GM19035 (cell line): ENCODE measurements around the gene GRID2.

Experiments used
- ATAC-seq: cut with Tn5 transposase; IDR thresholded peaks from one replicate; pipeline ENCODE4 v1.9.1; 2021; ENCODE audit not compliant: unreplicated experiment

GRID2 gene

GRCh38 chr4:93373893-93374860 is 1070.4 kb downstream of the GRID2 start:
- ATAC-seq = no peak

- no peak for ATAC-seq
These were observed 1080.5 kb downstream of the GRID2 start for GRCh38 chr4:93384241-93384640.

DNA sequence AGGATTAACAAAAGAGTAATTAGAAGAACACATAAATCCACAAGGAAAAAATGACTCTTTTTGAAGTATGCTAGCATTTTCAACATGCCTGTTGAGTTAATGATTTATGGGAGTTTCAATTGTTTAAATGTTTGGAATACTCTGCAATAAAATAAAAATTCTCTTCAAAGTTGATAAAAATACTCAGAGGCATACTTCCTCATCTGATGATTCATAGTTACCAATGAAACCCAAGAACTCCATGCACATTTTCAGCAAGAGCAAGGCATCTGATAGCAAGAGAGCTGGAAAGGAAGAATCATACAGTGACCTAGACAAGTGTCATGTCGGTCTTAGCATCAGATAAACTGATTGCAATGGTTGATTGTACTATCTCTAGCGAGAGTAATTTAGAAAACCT is 1081.1 kb downstream of the GRID2 start:
- ATAC-seq = no peak

- no peak for ATAC-seq
These were observed 1090.8 kb downstream of the GRID2 start for GRCh38 chr4:93394545-93395081.

DNA sequence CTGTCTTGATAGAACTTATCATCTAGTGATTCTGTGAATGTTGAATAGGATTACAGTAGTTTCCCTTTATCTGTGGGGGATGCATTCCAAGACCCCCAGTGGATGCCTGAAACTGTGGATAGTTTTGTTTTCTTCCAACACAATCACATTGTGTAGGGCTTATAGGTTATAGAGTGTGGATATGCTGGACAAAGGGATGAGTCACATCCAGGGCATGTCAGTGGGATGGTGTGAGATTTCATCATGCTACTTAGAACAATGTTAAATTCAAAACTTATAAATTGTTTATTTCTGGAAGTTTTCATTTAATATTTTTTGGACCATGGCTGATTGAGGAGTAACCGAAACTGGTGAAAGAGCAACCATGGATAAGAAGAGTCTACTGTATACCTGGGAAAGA is 1092.5 kb downstream of the GRID2 start:
- ATAC-seq = no peak

DNA sequence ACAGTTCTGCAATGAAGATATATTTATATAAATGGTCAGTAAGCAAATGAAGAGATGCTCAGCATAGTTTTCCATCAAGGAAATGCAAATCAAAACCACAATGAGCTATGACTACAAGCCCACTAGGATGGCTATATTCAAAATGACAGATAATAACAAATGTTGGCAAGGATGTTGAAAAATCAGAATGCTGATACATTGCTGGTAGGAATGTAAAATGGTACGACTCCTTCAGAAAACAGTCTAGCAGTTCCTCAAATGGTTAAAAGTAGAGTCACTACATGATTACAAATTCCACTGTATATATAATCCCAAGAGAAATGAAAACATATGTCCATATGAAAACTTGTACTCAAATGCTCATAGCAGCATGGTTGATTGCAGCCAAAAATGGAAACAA is 1099.8 kb downstream of the GRID2 start:
- no peak for ATAC-seq

DNA sequence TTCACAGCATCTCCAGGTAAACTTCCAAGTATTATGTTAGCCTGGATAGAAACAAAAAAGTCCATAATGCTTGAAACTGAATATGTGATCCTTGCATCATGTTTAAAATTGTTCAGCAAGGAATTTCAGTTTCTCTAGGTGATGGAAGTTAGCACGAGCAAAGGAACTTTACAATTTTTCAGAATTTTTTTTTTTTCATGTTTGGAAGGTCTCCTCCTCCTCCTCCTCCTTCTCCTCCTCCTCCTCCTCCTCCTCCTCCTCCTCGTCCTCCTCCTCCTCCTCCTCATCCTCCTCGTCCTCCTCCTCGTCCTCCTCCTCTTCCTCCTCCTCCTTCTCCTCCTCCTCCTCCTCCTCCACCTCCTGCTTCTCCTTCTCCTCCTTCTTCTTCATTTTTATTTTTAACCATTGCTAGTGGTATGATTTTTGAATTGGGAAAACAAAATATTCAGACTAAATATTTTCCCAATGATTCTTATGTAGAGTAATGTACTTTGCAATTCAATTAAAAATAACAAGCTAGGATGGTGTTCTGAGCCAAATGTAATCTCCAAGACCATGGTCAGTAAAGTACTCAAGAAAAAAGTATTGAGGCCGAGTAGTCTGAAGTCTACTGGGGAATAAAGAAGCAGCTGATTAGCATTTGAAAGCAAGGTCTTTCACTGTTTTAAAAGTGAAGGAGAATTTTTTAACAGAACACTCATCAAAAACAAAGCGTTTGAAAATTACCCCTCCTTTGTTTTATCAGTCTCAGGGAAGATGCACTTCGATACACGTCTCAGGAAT is 1103.9 kb downstream of the GRID2 start:
- no peak for ATAC-seq

DNA sequence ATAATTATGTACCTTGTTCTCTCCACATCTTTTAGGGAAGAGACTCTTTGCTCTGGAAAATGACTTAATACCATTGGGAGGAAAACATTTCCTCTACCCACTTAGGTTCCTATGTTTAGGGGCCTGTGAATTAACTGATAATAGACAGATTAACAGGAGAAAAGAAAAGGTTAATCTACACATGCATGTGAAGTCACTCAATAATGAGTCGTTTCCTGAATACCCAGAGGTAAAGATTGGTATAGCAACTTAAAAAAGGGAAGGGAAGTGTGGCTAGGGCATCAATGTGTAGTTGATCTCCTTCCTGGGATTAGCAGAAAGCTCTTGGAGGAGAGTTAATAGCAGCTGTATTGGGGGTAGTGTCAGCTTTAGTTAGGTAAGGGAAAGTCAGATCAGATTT is 1105.3 kb downstream of the GRID2 start:
- no peak for ATAC-seq

DNA sequence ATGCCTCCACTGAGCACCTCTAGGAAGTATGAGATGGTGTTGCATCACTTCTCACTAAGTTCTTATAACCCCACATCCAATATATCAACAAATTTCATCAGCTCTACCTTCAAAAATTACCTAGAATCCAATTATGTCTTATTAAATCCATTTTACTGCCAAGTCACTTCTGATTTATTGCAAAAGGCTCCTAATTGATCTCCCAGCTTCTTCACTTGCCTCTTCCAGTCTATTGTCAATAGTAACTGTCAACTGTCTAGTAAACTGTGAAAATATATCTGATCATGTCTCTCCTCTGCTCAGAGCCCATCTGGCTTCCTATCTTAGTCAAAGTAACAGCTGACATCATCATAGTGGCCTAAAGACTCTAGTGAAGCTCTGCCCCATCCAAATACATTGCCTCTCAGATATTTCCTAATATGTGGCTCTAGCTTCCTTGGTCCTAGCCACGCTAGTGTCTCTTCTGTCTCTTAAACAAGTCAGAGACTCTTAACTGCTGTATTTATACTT is 1110.3 kb downstream of the GRID2 start:
- ATAC-seq = no peak

DNA sequence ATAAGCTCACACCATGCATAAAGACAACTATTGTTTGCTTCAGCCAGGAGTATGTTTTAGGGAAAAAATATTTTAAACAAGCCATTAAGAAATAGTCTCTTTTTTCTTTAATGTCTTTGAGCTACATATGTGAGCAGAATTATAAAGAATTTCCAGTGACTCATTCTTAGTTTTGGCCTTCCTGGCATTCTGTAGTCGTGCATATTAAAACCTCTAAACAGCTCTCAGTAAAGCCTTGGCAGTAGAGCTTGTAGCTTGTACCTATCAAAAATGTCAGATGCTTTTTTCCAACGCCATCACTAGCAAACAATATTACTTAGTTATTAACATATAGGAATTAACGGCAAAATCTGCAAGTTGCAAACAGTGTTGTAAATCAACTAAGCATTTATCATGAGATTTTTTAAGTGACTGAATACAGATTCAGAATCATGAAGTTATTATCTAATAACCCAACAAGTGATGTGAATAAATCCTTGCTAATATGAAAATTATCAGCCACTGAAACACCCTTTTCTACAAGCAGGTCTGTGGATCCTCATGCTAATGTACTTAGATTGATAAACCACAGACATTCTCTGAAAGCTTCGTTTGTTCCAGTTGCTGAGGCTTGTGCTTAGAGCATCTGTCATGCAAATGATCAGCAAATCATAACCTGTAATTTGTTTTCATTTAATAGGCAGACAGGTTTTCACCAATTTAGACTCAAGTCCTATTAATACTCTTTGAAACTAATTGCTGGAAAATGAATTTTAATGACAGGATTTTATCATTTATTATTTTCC is 1112.8 kb downstream of the GRID2 start:
- no peak for ATAC-seq

- no peak for ATAC-seq
These were observed 1127.6 kb downstream of the GRID2 start for GRCh38 chr4:93431371-93431770.

- no peak for ATAC-seq
These were observed 1130.1 kb downstream of the GRID2 start for GRCh38 chr4:93433840-93434239.

DNA sequence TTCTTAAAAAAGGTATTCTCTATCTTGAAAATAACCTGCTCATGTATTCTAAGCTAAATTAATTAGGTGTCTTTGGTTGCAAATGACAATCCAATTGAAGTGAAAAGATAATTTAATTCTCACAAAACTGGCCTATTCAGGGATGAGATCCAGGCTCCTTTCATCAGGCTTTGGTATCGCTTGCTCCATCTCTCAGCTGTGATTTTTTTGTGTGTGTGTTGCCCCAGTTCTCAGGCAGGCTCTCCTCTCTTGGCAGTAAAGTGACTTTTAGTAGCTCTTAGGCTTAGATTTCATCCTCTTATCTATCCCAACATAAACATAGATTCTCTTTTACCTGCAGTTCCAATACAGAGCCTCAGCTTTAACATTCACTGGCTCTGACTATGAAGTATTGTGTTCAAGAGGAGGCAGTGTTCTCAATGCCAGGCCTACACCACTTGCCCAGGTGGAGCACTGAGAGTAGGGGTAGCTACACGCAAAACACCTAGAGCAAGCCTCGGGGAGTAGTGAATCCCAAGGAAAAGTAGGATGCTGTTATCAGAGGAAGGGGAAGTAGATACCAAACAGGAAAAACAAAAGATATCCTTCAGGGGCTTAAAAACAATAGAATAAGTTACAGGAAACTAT is 1132.3 kb downstream of the GRID2 start:
- no peak for ATAC-seq

DNA sequence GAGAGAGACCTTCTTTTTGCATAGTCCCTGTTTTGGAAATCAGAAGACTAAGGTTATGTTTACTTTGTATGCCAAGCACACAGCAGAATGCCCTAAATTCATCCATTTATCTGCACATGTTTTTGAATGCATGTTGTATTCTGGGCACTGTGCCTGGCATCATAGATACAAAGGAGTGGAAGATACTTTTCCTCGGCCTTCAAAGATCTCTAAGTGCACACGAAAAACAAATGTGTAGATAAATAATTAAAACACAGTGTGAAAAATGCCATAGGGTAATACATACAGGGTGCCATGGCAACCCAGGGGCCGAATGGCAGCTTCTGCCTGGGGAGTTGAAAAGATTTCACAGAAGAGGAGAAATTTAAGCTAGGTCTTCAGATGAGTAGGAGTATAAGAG is 1134.2 kb downstream of the GRID2 start:
- no peak for ATAC-seq

- ATAC-seq = no peak
These were observed 1141.1 kb downstream of the GRID2 start for GRCh38 chr4:93444860-93445259.

DNA sequence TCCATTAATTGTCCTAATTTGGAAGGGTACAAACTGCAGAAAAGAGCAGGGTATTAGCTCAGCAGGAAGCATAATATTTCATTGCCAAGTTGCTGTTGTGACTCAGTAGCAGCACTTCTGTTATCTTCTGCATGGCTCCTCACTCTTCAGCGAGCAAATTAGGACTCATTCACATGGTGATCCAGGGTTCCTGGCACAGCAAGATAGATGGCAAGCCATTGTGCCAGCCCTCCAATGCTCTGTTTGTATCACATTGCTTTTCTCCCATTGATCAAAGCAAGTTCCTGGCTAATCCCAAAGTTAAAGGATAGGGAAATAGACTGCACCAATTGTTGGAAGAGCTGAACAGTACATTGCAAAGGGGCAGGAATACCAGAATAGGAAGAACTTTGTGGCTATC is 1142.3 kb downstream of the GRID2 start:
- no peak for ATAC-seq

GRCh38 chr4:93448691-93449293 is 1145.0 kb downstream of the GRID2 start:
- no peak for ATAC-seq

GRCh38 chr4:93451954-93452353 is 1148.2 kb downstream of the GRID2 start:
- ATAC-seq = no peak

DNA sequence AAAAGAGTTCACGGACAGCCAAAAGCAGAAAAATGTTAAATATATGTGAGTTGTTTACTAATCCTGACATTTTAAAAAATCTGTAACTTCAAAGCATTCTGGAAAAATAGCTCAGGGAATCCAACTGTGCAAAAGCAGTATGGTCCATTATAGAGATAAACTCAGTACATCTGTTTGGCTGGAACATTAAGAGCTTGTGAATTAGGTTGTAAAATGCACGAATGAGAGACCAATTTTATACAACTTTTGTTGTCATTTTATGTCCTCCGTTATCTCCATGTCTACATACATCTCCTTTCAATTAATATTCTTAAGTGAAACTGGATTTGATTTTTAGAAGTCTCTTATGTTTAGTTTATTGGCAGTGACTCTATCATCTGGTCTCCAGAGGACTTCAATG is 1157.8 kb downstream of the GRID2 start:
- no peak for ATAC-seq

DNA sequence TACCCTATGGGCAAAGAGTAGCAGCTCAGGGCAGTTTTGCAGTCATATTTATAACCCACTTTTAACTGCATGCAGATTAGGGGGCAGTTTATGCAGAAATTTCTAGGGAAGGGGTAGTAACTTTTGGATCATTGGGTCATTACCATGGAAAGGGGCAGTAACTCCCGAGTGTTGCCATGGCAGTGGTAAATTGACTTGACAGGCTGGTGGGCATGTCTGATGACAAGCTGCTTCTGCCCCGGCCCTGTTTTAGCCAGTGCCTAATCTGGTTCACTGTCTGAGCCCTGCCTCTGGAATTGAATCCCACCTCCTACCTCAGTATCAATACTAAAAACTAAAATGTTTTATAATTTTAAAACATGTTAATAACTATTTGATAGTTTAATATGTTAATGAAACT is 1162.7 kb downstream of the GRID2 start:
- no peak for ATAC-seq
